Measurements from ENCODE around the gene ULBP1.
"Not testable (repeated sequence)": the region's sequence is repeated elsewhere in the genome, so short reads cannot be mapped to it uniquely, and the experiment has no call there.

ULBP1 gene

GRCh38 chr6:149934249-149935156, 29.2 kb upstream of the ULBP1 start:
- Histone ChIP-seq H3K4me1 (ENCODE audit: control insufficient read depth, insufficient read depth, low read length) (peaks cover 14% of the 10 kb centered on the region), H3K9ac (ENCODE audit: low read length in 2 of 2) (no peak overlapping the region), H3K27ac (ENCODE audit: low read length) (no peak overlapping the region), H3K27me3 (ENCODE audit: control insufficient read depth in 1 of 2, insufficient read depth in 2 of 2, low read length in 2 of 2) (peaks cover 51 to 57% of the 10 kb centered on the region in 2 donors), H3K9me3 (ENCODE audit: control insufficient read depth in 2 of 2, low read length in 2 of 2) (no peaks in the 10 kb centered on the region), H3K36me3 (ENCODE audit: control insufficient read depth in 2 of 2, insufficient read depth in 2 of 2, low read length in 2 of 2) (no peaks in the 10 kb centered on the region), H3K4me3 (ENCODE audit: low read length in 2 of 2) (no peak overlapping the region)

- no peaks in the 10 kb centered on the region for H3K36me3 ChIP-seq (ENCODE audit: control insufficient read depth in 2 of 2, insufficient read depth in 2 of 2, low read length in 2 of 2)
- H3K9ac ChIP-seq (ENCODE audit: low read length in 2 of 2), result no peak overlapping the region
- no peak overlapping the region for H3K27ac ChIP-seq (ENCODE audit: low read length)
- no peak overlapping the region for H3K4me3 ChIP-seq (ENCODE audit: low read length in 2 of 2)
- peaks cover 14% of the 10 kb centered on the region for H3K4me1 ChIP-seq (ENCODE audit: control insufficient read depth, insufficient read depth, low read length)
- no peaks in the 10 kb centered on the region for H3K9me3 ChIP-seq (ENCODE audit: control insufficient read depth in 2 of 2, low read length in 2 of 2)
- H3K27me3 ChIP-seq (ENCODE audit: control insufficient read depth in 1 of 2, insufficient read depth in 2 of 2, low read length in 2 of 2), result peaks cover 58% of the 10 kb centered on the region in 2 donors
These were observed 28.5 kb upstream of the ULBP1 start for GRCh38 chr6:149935246-149935645.

GRCh38 chr6:149935668-149936067, 28.1 kb upstream of the ULBP1 start:
- peaks cover 62 to 63% of the 10 kb centered on the region in 2 donors for H3K27me3 ChIP-seq (ENCODE audit: control insufficient read depth in 1 of 2, insufficient read depth in 2 of 2, low read length in 2 of 2)
- H3K27ac ChIP-seq (ENCODE audit: low read length), result no peak overlapping the region
- H3K36me3 ChIP-seq (ENCODE audit: control insufficient read depth in 2 of 2, insufficient read depth in 2 of 2, low read length in 2 of 2), result no peaks in the 10 kb centered on the region
- no peak overlapping the region for H3K4me3 ChIP-seq (ENCODE audit: low read length in 2 of 2)
- H3K9me3 ChIP-seq (ENCODE audit: control insufficient read depth in 2 of 2, low read length in 2 of 2), result no peaks in the 10 kb centered on the region
- H3K9ac ChIP-seq (ENCODE audit: low read length in 2 of 2), result no peak overlapping the region
- H3K4me1 ChIP-seq (ENCODE audit: control insufficient read depth, insufficient read depth, low read length), result peaks cover 14% of the 10 kb centered on the region

- no peak overlapping the region for H3K9ac ChIP-seq (ENCODE audit: low read length in 2 of 2)
- H3K27me3 ChIP-seq (ENCODE audit: control insufficient read depth in 1 of 2, insufficient read depth in 2 of 2, low read length in 2 of 2), result peaks cover 70 to 71% of the 10 kb centered on the region in 2 donors
- H3K36me3 ChIP-seq (ENCODE audit: control insufficient read depth in 2 of 2, insufficient read depth in 2 of 2, low read length in 2 of 2), result no peaks in the 10 kb centered on the region
- H3K27ac ChIP-seq (ENCODE audit: low read length), result no peak overlapping the region
- H3K4me3 ChIP-seq (ENCODE audit: low read length in 2 of 2), result no peak overlapping the region
- H3K9me3 ChIP-seq (ENCODE audit: control insufficient read depth in 2 of 2, low read length in 2 of 2), result no peaks in the 10 kb centered on the region
- peaks cover 21% of the 10 kb centered on the region for H3K4me1 ChIP-seq (ENCODE audit: control insufficient read depth, insufficient read depth, low read length)
These were observed 27.0 kb upstream of the ULBP1 start for GRCh38 chr6:149936743-149937142.

- Histone ChIP-seq H3K4me1 (ENCODE audit: control insufficient read depth, insufficient read depth, low read length) (peaks cover 27% of the 10 kb centered on the region), H3K4me3 (ENCODE audit: low read length in 2 of 2) (peak overlapping the region; percentile 3 to 69), H3K27me3 (ENCODE audit: control insufficient read depth in 1 of 2, insufficient read depth in 2 of 2, low read length in 2 of 2) (peaks cover 75 to 78% of the 10 kb centered on the region in 2 donors)
- not testable (repeated sequence) for H3K9me3 ChIP-seq (ENCODE audit: control insufficient read depth in 2 of 2, low read length in 2 of 2); H3K9ac ChIP-seq (ENCODE audit: low read length in 2 of 2); H3K27ac ChIP-seq (ENCODE audit: low read length); H3K36me3 ChIP-seq (ENCODE audit: control insufficient read depth in 2 of 2, insufficient read depth in 2 of 2, low read length in 2 of 2)
These were observed 25.7 kb upstream of the ULBP1 start for GRCh38 chr6:149938013-149938570.

- Histone ChIP-seq H3K4me1 (ENCODE audit: control insufficient read depth, insufficient read depth, low read length) (peaks cover 27% of the 10 kb centered on the region), H3K27ac (ENCODE audit: low read length) (no peak overlapping the region), H3K27me3 (ENCODE audit: control insufficient read depth in 1 of 2, insufficient read depth in 2 of 2, low read length in 2 of 2) (peaks cover 70 to 75% of the 10 kb centered on the region in 2 donors), H3K36me3 (ENCODE audit: control insufficient read depth in 2 of 2, insufficient read depth in 2 of 2, low read length in 2 of 2) (no peaks in the 10 kb centered on the region), H3K9ac (ENCODE audit: low read length in 2 of 2) (no peak overlapping the region), H3K4me3 (ENCODE audit: low read length in 2 of 2) (peak overlapping the region; percentile 3 to 69), H3K9me3 (ENCODE audit: control insufficient read depth in 2 of 2, low read length in 2 of 2) (no peaks in the 10 kb centered on the region)
These were observed 25.0 kb upstream of the ULBP1 start for GRCh38 chr6:149938571-149939355.

GRCh38 chr6:149939356-149939648, 24.4 kb upstream of the ULBP1 start:
- no peak overlapping the region for H3K27ac ChIP-seq (ENCODE audit: low read length)
- H3K27me3 ChIP-seq (ENCODE audit: control insufficient read depth in 1 of 2, insufficient read depth in 2 of 2, low read length in 2 of 2), result peaks cover 69 to 75% of the 10 kb centered on the region in 2 donors
- no peaks in the 10 kb centered on the region for H3K9me3 ChIP-seq (ENCODE audit: control insufficient read depth in 2 of 2, low read length in 2 of 2)
- no peak overlapping the region for H3K4me3 ChIP-seq (ENCODE audit: low read length in 2 of 2)
- H3K4me1 ChIP-seq (ENCODE audit: control insufficient read depth, insufficient read depth, low read length), result peaks cover 26% of the 10 kb centered on the region
- no peak overlapping the region for H3K9ac ChIP-seq (ENCODE audit: low read length in 2 of 2)
- no peaks in the 10 kb centered on the region for H3K36me3 ChIP-seq (ENCODE audit: control insufficient read depth in 2 of 2, insufficient read depth in 2 of 2, low read length in 2 of 2)

GRCh38 chr6:149939909-149940671, 23.7 kb upstream of the ULBP1 start:
- Histone ChIP-seq H3K4me1 (ENCODE audit: control insufficient read depth, insufficient read depth, low read length) (peaks cover 25% of the 10 kb centered on the region), H3K27ac (ENCODE audit: low read length) (no peak overlapping the region), H3K9me3 (ENCODE audit: control insufficient read depth in 2 of 2, low read length in 2 of 2) (no peaks in the 10 kb centered on the region), H3K36me3 (ENCODE audit: control insufficient read depth in 2 of 2, insufficient read depth in 2 of 2, low read length in 2 of 2) (no peaks in the 10 kb centered on the region), H3K27me3 (ENCODE audit: control insufficient read depth in 1 of 2, insufficient read depth in 2 of 2, low read length in 2 of 2) (peaks cover 62 to 68% of the 10 kb centered on the region in 2 donors), H3K9ac (ENCODE audit: low read length in 2 of 2) (no peak overlapping the region), H3K4me3 (ENCODE audit: low read length in 2 of 2) (no peak overlapping the region)

GRCh38 chr6:149940672-149940982, 23.1 kb upstream of the ULBP1 start:
- Histone ChIP-seq H3K27me3 (ENCODE audit: control insufficient read depth in 1 of 2, insufficient read depth in 2 of 2, low read length in 2 of 2) (peaks cover 57 to 66% of the 10 kb centered on the region in 2 donors), H3K9me3 (ENCODE audit: control insufficient read depth in 2 of 2, low read length in 2 of 2) (no peaks in the 10 kb centered on the region), H3K4me1 (ENCODE audit: control insufficient read depth, insufficient read depth, low read length) (peaks cover 25% of the 10 kb centered on the region), H3K36me3 (ENCODE audit: control insufficient read depth in 2 of 2, insufficient read depth in 2 of 2, low read length in 2 of 2) (no peaks in the 10 kb centered on the region), H3K9ac (ENCODE audit: low read length in 2 of 2) (no peak overlapping the region), H3K27ac (ENCODE audit: low read length) (no peak overlapping the region), H3K4me3 (ENCODE audit: low read length in 2 of 2) (no peak overlapping the region)

All from stomach smooth muscle (tissue), 2 donors.